Activated CD8-positive, alpha-beta memory T cell treated with anti-CD3 and anti-CD28 coated beads, Interleukin-2, amount 50 U/mL, for 1 hour (primary cell): ENCODE results near the gene DSCAML1.
"Not testable (repeated sequence)": the region's sequence is repeated elsewhere in the genome, so short reads cannot be mapped to it uniquely, and the experiment has no call there.

ENCODE experiments used
- DNase-seq: peaks from one replicate; pipeline ENCODE4 v3.0.0-alpha.2; 2020; ENCODE audit errors: extremely low read depth

DSCAML1 gene

DNA sequence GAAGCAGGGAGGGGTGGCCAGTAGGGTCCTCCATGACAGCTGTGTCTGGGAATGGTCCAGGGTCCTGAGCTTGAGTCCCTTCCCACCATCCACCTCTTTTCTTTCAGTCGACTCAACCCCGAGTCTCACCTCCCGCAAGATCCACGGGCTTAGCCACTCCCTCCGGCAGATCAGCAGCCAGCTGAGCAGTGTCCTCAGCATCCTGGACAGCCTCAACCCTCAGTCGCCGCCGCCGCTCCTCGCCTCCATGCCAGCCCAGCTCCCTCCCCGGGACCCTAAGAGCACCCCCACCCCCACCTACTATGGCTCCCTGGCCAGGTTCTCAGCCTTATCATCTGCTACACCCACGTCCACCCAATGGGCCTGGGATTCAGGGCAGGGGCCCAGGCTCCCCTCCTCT is 387.5 kb downstream of the DSCAML1 start:
- no peak for DNase-seq

GRCh38 chr11:117408356-117408755 is 388.7 kb downstream of the DSCAML1 start:
- no peak for DNase-seq

GRCh38 chr11:117407016-117407415 is 390.0 kb downstream of the DSCAML1 start:
- no peak for DNase-seq

DNA sequence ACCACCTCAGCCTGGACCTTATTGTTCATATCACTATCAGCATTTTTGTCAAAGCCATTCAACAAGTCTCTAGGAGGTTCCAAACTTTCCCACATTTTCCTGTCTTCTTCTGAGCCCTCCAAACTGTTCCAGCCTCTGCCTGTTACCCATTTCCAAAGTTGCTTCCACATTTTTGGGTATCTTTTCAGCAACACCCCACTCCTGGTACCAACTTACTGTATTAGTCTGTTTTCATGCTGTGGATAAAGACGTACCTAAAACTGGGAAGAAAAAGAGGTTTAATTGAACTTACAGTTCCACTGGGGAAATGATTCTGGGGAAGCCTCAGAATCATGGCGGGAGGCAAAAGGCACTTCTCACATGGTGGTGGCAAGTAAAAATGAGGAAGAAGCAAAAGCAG is 391.1 kb downstream of the DSCAML1 start:
- not testable (repeated sequence) for DNase-seq

DNA sequence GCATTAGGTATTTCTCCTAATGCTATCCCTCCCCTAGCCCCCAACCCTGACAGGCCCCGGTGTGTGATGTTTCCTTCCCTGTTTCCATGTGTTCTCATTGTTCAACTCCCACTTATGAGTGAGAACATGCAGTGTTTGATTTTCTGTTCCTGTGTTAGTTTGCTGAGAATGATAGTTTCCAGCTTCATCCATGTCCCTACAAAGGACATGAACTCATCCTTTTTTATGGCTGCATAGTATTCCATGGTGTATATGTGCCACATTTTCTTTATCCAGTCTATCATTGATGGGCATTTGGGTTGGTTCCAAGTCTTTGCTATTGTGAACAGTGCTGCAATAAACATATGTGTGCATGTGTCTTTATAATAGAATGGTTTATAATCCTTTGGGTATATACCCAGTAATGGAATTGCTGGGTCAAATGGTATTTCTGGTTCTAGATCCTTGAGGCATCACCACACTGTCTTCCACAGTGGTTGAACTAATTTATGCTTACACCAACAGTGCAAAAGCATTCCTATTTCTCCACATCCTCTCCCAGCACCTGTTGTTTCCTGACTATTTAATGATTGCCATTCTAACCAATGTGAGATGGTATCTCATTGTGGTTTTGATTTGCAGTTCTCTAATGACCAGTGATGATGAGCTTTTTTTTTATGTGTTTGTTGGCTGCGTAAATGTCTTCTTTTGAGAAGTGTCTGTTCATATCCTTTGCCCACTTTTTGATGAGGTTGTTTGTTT is 397.7 kb downstream of the DSCAML1 start:
- DNase-seq: not testable (repeated sequence)

DNA sequence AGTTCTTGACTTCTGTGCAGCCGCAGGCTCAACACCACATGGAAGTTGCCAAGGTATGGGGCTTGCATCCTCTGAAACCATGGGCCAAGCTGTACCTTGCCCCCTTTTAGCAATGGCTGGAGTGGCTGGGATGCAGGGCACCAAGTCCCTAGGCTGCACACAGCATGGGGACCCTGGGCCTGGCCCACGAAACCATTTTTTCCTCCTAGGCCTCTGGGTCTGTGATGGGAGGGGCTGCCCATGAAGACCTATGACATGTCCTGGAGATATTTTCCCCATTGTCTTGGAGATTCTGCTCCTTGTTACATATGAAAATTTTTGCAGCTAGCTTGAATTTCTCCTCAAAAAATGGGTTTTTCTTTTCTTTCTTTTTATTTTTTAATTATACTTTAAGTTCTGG is 398.4 kb downstream of the DSCAML1 start:
- not testable (repeated sequence) for DNase-seq

- DNase-seq: no peak
Measured at GRCh38 chr11:117396970-117397369, 400.0 kb downstream of the DSCAML1 start.

GRCh38 chr11:117395476-117395875 is 401.5 kb downstream of the DSCAML1 start:
- DNase-seq: no peak

- DNase-seq: no peak
Measured at GRCh38 chr11:117394221-117394925, 402.6 kb downstream of the DSCAML1 start.

DNA sequence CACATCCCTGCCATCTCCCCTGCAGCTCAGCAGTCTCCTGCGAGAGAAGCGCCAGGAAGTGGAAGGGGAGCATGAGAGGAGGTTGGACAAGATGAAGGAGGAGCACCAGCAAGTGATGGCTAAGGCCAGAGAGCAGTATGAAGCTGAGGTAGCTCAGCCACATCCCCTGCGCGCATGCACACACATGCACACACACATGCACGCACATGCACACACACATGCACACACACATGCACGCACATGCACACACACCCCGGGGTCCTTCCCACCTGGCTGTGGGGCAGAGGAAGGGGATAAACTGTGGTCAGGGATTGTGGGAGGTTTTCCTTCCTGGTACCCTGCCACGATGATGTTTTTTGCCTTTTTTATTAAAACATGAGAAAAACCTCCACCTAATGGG is 404.0 kb downstream of the DSCAML1 start:
- no peak for DNase-seq

DNA sequence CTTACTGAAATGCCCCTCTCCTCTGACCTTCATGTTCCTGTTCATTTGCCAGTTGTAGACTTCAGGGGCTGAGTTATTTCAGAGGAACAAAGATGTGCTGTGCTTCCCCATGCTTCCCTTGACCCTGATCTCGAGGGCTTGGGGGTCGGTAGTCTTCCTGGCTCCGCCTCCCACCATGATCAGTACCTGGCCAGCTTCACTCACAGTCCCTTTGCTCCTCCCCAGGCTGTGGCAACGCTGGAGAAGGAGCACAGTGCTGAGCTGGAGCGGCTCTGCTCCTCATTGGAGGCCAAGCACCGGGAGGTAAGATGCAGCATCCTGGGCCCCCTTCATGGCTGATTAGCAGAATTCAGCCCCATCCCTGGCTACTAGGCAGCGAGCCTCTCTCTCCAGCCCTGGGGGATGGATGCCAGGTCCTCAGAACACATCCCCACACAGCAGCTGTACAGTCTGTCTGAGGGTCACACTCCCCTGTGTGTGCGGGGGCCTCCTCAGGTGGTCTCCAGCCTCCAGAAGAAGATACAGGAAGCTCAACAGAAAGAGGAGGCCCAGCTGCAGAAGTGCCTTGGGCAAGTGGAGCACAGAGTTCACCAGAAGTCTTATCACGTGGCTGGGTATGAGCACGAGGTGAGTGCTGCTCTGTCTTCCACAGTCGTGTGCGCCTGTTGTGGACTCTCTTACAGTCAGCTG is 404.9 kb downstream of the DSCAML1 start:
- DNase-seq: no peak

DNA sequence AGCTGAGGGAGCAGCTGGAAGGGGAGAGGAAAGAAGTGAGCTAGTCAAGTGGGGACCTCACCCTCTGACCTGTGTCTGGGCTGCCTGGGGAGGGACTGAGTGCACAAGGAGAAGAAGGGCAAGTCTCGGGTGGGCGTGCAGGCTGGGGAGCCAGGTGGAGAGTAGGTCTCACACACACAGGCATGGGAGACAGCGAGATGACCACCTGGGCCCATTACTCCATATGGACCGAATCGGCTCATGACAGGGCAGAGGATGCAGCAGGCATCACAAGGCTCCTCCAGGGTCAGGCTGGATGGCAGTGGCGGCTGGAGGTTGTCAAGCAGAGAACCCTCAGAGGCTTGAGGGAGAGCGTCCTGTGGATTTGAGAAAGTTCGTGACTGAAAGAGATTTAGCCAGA is 405.8 kb downstream of the DSCAML1 start:
- no peak for DNase-seq

GRCh38 chr11:117390743-117391142 is 406.3 kb downstream of the DSCAML1 start:
- DNase-seq: no peak

GRCh38 chr11:117387992-117388755 is 408.8 kb downstream of the DSCAML1 start:
- no peak for DNase-seq

DNA sequence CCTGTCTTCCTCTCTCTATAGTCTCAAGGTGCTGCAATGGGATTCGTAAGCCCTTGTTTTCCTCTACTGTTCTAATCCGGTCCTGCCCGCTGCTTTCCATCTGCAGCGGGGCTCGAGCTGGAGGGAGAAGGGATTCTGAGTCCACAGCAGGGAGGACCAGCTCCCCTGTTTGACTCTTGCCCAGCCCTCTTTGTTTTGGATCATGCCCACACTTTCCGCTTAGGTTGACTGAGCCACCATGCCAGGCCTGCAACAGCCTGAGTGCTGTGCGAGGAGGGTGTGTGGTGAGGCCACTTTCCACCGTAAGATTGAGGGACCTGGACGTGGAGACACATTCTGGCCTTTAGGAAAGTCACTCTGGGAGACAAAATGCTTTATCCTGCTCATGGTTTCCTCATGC is 411.1 kb downstream of the DSCAML1 start:
- DNase-seq: no peak

DNA sequence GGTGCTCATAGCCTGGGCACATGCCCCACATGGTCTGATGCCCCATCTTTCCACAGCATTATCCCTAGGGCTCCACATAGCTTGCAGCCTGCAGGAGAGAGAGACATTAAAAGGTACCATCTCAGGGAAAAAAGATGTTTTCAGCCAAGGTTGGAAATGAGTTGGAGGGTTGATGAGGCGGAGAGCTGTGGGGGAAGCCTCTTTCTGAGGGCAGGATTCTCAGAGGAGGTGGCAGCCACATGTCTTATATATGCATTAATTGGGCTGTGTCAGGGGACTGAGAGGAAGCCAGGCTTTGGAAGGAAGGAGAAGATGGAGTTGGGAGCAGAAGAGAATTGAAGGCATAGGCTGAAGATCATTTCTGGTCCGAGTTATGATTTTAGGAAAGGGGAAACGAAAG is 411.5 kb downstream of the DSCAML1 start:
- DNase-seq: no peak

DNA sequence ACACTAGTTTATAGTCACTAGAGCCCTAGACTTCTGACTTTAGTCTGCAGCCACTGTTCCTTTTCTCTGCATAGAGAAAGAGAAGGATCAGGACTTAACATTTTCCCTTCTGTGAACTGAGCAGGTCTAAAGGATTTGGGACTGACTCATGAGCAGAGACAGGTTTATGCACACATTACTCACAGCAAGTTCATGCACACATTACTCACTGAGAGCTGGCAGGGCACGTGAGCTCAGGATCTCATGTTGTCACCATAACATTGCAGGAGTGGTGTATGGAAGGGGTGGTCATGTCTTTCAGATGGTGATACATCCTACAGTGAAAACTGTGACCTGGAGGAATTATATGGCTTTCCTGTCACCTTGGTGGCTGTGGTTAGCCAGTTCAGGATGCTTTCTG is 413.0 kb downstream of the DSCAML1 start:
- no peak for DNase-seq

DNA sequence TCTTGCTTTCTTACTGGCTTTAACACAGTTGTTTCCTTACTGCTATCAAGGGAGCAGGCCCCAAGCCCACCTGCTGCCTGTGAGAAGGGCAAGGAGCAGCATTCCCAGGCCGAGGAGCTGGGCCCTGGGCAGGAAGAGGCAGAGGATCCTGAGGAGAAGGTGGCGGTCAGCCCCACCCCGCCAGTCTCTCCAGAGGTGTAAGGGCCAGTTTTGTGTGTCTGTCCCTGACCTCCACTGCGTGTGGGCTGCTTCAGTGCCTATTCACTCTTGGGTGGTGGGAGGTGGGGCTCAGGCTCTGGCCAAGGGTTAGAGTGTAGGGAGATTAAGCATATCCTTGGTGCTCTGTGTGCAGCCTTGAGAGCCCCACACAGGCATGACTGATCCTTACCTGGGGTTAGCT is 414.3 kb downstream of the DSCAML1 start:
- no peak for DNase-seq

DNA sequence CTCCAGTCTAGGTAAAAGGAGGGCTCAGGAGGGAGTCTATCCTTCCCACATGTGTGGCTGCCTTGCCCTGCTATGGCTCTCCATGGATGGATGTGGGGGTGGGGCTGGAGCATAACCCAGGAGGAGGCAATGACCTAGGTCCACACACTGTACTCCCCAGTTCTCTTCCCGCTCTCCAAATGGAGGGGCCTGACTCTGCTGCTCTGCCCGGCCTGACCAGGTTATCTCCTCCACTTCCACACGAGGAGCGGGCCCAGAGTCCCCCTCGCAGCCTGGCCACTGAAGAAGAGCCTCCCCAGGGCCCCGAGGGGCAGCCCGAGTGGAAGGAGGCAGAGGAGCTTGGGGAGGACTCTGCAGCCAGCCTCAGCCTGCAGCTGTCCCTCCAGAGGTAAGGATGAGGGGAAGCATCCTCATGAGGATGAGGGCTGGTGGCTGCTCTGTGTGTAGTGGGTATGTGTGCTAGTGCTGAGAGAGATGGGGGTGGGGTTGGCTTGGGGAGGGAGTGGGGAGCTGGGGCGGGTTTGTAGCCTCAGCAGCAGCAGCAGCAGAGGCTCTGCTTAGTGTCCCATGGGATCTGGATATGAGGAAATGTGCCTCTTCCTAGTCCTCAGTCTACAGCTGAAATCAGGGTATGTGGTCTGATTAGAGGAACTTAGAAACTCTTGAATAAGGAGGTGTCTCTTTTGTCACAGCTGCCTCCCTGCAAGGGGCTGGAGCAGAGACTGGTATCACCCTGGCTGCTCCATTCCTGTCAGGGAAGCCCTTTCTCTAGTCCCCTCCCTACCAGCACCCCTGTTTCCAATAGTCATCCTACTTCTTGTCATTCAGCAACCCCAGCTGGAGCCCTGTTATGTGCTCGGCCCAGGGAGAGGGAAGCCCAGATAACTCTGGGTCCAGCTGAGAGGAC is 415.3 kb downstream of the DSCAML1 start:
- no peak for DNase-seq

GRCh38 chr11:117380676-117381075 is 416.3 kb downstream of the DSCAML1 start:
- no peak for DNase-seq
